C4-2B (cell line): ENCODE data around the gene KIF18A.

Experiments
- H3K27ac ChIP-seq: fragments of 450-650 bp; 2 replicates; pipeline ENCODE4 v1.5.1; 2017
- ZFX ChIP-seq: fragments of 450-650 bp; IDR thresholded peaks from 2 replicates; pipeline ENCODE4 v1.6.1; 2017
- TF ChIP-seq, protein P1 (sequence below): fragments of 450-650 bp; conservative IDR thresholded peaks from 2 replicates; pipeline ENCODE4 v1.5.1; 2017; ENCODE audit warnings: mild to moderate bottlenecking

The KIF18A gene

DNA sequence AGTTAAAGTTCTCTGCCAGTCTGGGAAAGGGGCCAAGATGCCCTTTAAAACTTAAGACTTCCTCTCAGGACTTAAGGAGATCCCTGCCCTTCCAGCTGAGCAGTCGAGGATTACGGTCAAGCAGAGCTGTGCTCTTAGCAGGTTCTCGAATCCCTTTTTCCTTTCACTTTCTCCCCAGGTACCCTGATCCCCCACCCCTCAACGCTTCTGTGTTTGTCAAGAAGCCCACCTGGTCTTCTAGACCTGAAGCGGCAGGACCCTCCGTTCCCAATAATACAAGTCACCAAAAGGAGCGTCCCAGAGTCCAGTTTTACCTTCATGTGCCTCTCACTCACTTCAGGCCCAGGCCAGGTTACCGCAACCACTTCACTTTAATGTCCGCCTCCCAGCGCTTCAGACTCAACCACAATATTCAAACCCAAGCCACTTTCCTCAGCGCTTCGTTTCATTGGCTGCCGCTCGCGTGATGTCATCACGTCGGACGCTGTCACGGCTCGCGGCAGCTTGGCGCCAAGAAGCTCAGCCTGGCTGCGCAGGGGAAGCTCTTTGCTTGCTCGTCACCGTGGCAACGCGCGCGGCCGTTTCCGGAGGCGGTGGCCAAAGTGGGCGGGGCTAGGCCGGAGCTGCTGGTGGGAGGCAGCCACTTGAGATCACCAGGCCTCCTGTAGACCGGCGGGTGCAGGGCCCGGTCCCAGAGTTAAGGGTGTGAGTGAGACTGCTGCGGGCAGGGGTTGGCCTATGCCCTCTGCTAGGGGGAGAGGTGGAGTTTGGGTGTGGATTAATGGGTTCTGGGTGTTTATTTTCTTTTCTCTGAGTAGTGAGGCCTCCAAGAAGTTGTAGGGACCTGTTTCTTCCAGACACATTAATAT is at the start of gene KIF18A, which contains the start of gene METTL15:
TSS of gene KIF18A (minus strand) at position 407 of the 869 bp plus-strand sequence. CDS start 10,209 bp downstream, outside the sequence.
TSS of gene METTL15 (plus strand) at position 639 of the 869 bp plus-strand sequence. CDS start 4,947 bp downstream, outside the sequence.
- peak within 1 kb of the TSS; percentile 82 for H3K27ac ChIP-seq
- peak; percentile 72 for TF ChIP-seq ZFX
- TF ChIP-seq, protein P1, sequence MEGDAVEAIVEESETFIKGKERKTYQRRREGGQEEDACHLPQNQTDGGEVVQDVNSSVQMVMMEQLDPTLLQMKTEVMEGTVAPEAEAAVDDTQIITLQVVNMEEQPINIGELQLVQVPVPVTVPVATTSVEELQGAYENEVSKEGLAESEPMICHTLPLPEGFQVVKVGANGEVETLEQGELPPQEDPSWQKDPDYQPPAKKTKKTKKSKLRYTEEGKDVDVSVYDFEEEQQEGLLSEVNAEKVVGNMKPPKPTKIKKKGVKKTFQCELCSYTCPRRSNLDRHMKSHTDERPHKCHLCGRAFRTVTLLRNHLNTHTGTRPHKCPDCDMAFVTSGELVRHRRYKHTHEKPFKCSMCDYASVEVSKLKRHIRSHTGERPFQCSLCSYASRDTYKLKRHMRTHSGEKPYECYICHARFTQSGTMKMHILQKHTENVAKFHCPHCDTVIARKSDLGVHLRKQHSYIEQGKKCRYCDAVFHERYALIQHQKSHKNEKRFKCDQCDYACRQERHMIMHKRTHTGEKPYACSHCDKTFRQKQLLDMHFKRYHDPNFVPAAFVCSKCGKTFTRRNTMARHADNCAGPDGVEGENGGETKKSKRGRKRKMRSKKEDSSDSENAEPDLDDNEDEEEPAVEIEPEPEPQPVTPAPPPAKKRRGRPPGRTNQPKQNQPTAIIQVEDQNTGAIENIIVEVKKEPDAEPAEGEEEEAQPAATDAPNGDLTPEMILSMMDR: no peak

DNA sequence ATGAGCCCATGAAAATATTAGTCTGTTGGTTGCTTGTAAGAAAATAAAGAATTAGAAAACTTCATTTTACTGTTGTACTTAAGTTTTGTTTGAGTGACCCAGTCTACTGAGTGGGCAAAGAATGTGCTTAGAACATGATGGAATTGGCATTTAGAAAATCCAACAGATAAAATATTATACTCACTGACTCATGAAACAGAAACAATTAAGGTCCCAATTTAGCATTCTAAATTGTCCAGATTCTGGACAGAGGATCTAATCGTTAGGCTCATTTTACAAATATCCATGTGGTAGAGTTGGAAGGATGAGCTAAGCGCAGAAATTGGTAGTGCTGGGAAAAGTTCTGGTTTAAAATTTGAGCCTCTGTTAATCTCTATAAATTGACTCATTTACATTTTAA is 45.6 kb upstream of the KIF18A start:
- H3K27ac ChIP-seq: no peak overlapping the region
- TF ChIP-seq ZFX: no peak
- TF ChIP-seq, protein P1: no peak

DNA sequence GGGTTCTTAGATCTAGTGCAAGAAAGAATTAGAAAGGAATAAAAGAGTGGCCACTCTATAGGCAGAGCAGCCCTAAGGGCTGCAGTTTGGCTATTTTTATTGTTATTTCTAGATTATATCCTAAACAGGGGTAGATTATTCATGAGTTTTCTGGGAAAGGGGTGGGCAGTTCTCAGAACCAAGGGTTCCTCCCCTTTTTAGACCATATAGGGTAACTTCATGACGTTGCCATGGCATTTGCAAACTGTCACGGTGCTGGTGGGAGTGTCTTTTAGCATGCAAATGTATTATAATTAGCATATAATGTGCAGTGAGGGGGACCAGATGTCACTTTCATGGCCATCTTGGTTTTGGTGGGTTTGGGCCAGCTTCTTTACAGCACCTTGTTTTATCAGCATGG is 44.8 kb upstream of the KIF18A start:
- TF ChIP-seq, protein P1: no peak
- no peak for TF ChIP-seq ZFX
- no peak overlapping the region for H3K27ac ChIP-seq

GRCh38 chr11:28146123-28146751 is 38.3 kb upstream of the KIF18A start:
- H3K27ac ChIP-seq: no peak overlapping the region
- TF ChIP-seq, protein P1: no peak

DNA sequence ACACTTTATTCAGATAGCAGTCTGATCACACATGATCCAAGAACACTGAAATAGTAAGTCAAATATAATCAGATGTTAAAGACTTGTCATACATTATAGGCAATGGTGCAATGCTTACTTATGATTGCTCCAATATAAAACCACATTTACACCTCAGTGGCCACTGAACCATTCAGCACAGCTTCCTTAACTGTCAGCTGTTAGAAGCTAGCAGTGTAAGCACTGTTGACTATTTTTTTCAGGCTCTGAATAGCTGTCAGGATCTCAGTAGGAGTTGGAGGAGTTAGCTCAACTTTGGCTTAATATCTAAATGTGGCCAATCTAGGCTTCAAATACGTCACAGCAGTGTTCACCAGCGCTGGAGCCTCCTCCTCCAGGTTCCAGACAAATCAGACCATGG is 36.9 kb upstream of the KIF18A start:
- TF ChIP-seq, protein P1: no peak
- TF ChIP-seq ZFX: no peak
- no peak overlapping the region for H3K27ac ChIP-seq

DNA sequence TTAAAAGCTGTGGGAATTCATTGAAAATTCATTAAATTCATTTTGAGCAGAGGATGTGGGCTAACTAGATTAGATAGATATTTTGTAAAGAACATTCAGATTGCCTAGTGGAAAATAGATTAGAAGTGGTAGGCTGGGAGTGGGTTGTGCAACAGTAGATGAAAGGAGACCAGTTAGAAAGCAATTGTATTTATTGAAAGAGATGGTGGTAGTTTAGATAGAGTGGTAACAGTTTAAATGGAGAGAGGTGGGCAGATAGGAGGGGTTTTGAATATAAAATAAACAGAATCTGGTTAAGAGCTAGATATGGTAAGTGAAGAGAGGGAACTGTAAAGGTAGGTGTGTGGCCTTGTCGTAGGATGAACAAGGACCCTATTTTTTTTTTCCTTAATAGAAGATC is 34.8 kb upstream of the KIF18A start:
- H3K27ac ChIP-seq: no peak overlapping the region
- TF ChIP-seq, protein P1: no peak
- TF ChIP-seq ZFX: no peak
